H1 (cell line): ENCODE results near the gene ZBTB7B. TPM values are rescaled to one million over a fixed set of nuclear protein-coding genes. Genes with fewer than 3 reads are reported as not detected.

Source experiments
- EP300 ChIP-seq, 2 experiments: IDR thresholded peaks; 1 replicate in 1 of 2; 2 replicates in 1 of 2; pipeline ENCODE4 v1.6.1; 2011 to 2012; ENCODE audit warnings: low read depth in 2 of 2, low read length in 2 of 2, mild to moderate bottlenecking in 2 of 2, borderline replicate concordance in 1 of 2, inconsistent platforms in 1 of 2, moderate library complexity in 1 of 2
- KDM5A ChIP-seq: fragments of 200-600 bp; IDR thresholded peaks from 2 replicates; pipeline ENCODE4 v1.7.1; 2012; ENCODE audit warnings: mild to moderate bottlenecking, low read length, inconsistent platforms, mixed read lengths
- MAFK ChIP-seq: IDR thresholded peaks from 2 replicates; pipeline ENCODE4 v1.6.1; 2012; ENCODE audit warnings: low read depth, mild to moderate bottlenecking, improper control_type of control experiment, low read length
- PHF8 ChIP-seq: fragments of 200-600 bp; sonication (generic); conservative IDR thresholded peaks from 2 replicates; pipeline ENCODE4 v1.7.1; 2012; ENCODE audit warnings: low read depth, mild to moderate bottlenecking, inconsistent platforms, low read length, moderate library complexity
- SP4 ChIP-seq: IDR thresholded peaks from 2 replicates; pipeline ENCODE4 v1.6.1; 2012; ENCODE audit warnings: low read length, inconsistent platforms
- TEAD4 ChIP-seq: IDR thresholded peaks from 2 replicates; pipeline ENCODE4 v1.6.1; 2012; ENCODE audit warnings: low read depth, low read length, inconsistent platforms, mixed read lengths
- YY1 ChIP-seq: IDR thresholded peaks from 2 replicates; pipeline ENCODE4 v1.6.1; 2011; ENCODE audit warnings: low read depth, mild to moderate bottlenecking, low read length
- polyA plus RNA-seq, 7 experiments: library from polyadenylated mRNA; depleted of rRNA in 3 of 7; stranded (reverse) in 5 of 7; unstranded in 2 of 7; fragments of >200 nt in 5 of 7; fragments of 200-250 nt in 2 of 7; gene quantifications; 1 replicate in 5 of 7; 2 replicates in 1 of 7; 4 replicates in 1 of 7; pipeline versions ENCODE4 v1.2.1 to v1.2.3, GENCODE V29; 2011 to 2013; ENCODE audit warnings: missing spikeins in 2 of 7, mixed read lengths in 2 of 7
- total RNA-seq: library from RNA; stranded (reverse); fragmentation: NEBNext Ultra II Directional; extraction: Animal tissue kit (Norgen Biotek cat#: 25700); gene quantifications from 2 replicates; pipeline ENCODE4 v1.2.1, GENCODE V29; 2021

The ZBTB7B gene
- total and polyA plus RNA-seq, 2 of the 8 experiments (the other 6 are each of a cell fraction or from before 2014, with no cell fraction given) = 24.5 to 36.9 TPM

DNA sequence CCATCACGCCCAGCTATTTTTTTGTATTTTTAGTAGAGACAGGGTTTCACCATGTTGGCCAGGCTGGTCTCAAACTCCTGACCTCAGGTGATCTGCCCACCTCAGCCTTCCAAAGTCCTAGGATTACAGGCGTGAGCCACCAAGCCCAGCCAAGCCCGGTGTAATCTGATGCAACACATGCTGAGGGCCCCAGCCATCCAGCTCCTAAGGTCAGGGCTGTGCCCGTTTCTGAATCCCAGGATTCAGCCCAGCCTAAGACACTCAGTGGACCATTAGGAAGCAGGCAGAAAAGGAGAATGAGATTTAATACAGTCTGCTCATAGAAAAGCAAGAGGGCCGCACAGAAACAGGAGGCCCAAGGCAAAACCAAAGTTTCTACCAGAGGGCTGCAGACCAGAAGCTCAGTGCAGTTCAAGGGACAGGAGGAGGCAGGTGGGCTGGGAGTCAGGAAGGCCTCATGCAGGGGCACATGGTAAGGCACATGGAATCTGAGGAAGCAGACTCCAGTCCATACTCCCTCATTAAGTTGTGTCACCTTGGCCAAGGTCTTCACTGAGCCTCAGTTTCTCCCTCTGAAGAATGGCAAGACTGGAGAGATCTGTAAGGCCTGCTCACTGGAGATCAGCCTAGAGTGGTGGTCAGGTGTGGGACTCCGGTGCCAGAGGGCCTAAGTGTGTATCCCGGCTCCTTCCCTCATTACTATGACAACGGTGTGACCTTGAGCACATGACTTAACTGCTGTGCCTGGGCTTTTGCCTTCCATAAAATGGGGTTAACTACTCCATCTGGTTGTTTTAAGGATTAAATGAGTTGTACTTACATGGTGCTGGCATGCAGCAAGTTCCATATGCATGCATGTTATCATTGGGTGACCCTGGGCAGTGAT lies 46.1 kb downstream of the ZBTB7B start (continued):
- TF ChIP-seq YY1 = no peak
- no peak for TF ChIP-seq PHF8
- TF ChIP-seq TEAD4 = no peak
- no peak for TF ChIP-seq EP300 (IDR thresholded peaks at IDR 0.05; ENCODE audit: borderline replicate concordance in 1 of 2, low read depth in 2 of 2, low read length in 2 of 2)
- TF ChIP-seq KDM5A = no peak
- TF ChIP-seq MAFK = no peak
- TF ChIP-seq SP4 = no peak
- TF ChIP-seq, all 59 proteins: peak for 0
